ENCODE measurements around the gene OPA3.

- TF ChIP-seq CTCF (conservative IDR thresholded peaks at IDR 0.05 in 1 of 2, IDR thresholded peaks at IDR 0.05 in 1 of 2; ENCODE audit: extremely low read depth in 1 of 2, insufficient read depth in 1 of 2, low read depth in 1 of 2, low read length in 2 of 2) = no peak
- TF ChIP-seq EZH2 (IDR thresholded peaks at IDR 0.05; ENCODE audit: borderline replicate concordance, low read length) = no peak
Observed at GRCh38 chr19:45568732-45569131, 15.9 kb downstream of the OPA3 start.
